ENCODE results near the gene OTOGL.
"Not testable (repeated sequence)": the region's sequence is repeated elsewhere in the genome, so short reads cannot be mapped to it uniquely, and the experiment has no call there.

OTOGL gene

GRCh38 chr12:80219345-80219744 lies 120.0 kb downstream of the OTOGL start:
- TF ChIP-seq CTCF (IDR thresholded peaks at IDR 0.05; ENCODE audit: insufficient read depth, low read length, poor library complexity, severe bottlenecking) = no peak
- no peaks in the 10 kb centered on the region for H3K36me3 ChIP-seq (ENCODE audit: control insufficient read depth, insufficient read depth, low read length)
- no peak overlapping the region for H3K4me3 ChIP-seq (replicated peaks; ENCODE audit: low read depth, low read length)
- no peaks in the 10 kb centered on the region for H3K27me3 ChIP-seq (replicated peaks; ENCODE audit: control insufficient read depth, insufficient read depth, low read length)
- no peak for DNase-seq (ENCODE audit: extremely low read depth, insufficient read length)

GRCh38 chr12:80222261-80222660 lies 122.9 kb downstream of the OTOGL start:
- H3K36me3 ChIP-seq (ENCODE audit: control insufficient read depth, insufficient read depth, low read length) = no peaks in the 10 kb centered on the region
- no peak for TF ChIP-seq CTCF (IDR thresholded peaks at IDR 0.05; ENCODE audit: insufficient read depth, low read length, poor library complexity, severe bottlenecking)

GRCh38 chr12:80226576-80226975 lies 127.2 kb downstream of the OTOGL start:
- Histone ChIP-seq H3K27me3 (replicated peaks; ENCODE audit: control insufficient read depth, insufficient read depth, low read length) (no peaks in the 10 kb centered on the region), H3K4me3 (replicated peaks; ENCODE audit: low read depth, low read length) (no peak overlapping the region), H3K36me3 (ENCODE audit: control insufficient read depth, insufficient read depth, low read length) (no peaks in the 10 kb centered on the region)
- DNase-seq (ENCODE audit: extremely low read depth, insufficient read length) = no peak
- TF ChIP-seq CTCF (IDR thresholded peaks at IDR 0.05; ENCODE audit: insufficient read depth, low read length, poor library complexity, severe bottlenecking) = no peak

More at GRCh38 chr12:80222261-80222660, 122.9 kb downstream of the OTOGL start:
- Histone ChIP-seq H3K4me3 (replicated peaks; ENCODE audit: low read depth, low read length) (no peak overlapping the region), H3K27me3 (replicated peaks; ENCODE audit: control insufficient read depth, insufficient read depth, low read length) (no peaks in the 10 kb centered on the region)
- DNase-seq (ENCODE audit: extremely low read depth, insufficient read length) = no peak

- not testable (repeated sequence) for DNase-seq (ENCODE audit: extremely low read depth, insufficient read length); H3K4me3 ChIP-seq (replicated peaks; ENCODE audit: low read depth, low read length); H3K36me3 ChIP-seq (ENCODE audit: control insufficient read depth, insufficient read depth, low read length); H3K27me3 ChIP-seq (replicated peaks; ENCODE audit: control insufficient read depth, insufficient read depth, low read length)
Measured at GRCh38 chr12:80227904-80228303, 128.6 kb downstream of the OTOGL start.

GRCh38 chr12:80230068-80230467 lies 130.7 kb downstream of the OTOGL start:
- H3K4me3 ChIP-seq (replicated peaks; ENCODE audit: low read depth, low read length) = no peak overlapping the region
- no peak for TF ChIP-seq CTCF (IDR thresholded peaks at IDR 0.05; ENCODE audit: insufficient read depth, low read length, poor library complexity, severe bottlenecking)
- no peak for DNase-seq (ENCODE audit: extremely low read depth, insufficient read length)
- H3K27me3 ChIP-seq (replicated peaks; ENCODE audit: control insufficient read depth, insufficient read depth, low read length) = no peaks in the 10 kb centered on the region
- H3K36me3 ChIP-seq (ENCODE audit: control insufficient read depth, insufficient read depth, low read length) = no peaks in the 10 kb centered on the region

- Histone ChIP-seq H3K36me3 (ENCODE audit: control insufficient read depth, insufficient read depth, low read length) (no peaks in the 10 kb centered on the region), H3K27me3 (replicated peaks; ENCODE audit: control insufficient read depth, insufficient read depth, low read length) (no peaks in the 10 kb centered on the region), H3K4me3 (replicated peaks; ENCODE audit: low read depth, low read length) (no peak overlapping the region)
- DNase-seq (ENCODE audit: extremely low read depth, insufficient read length) = no peak
- TF ChIP-seq CTCF (IDR thresholded peaks at IDR 0.05; ENCODE audit: insufficient read depth, low read length, poor library complexity, severe bottlenecking) = no peak
Measured at GRCh38 chr12:80232837-80233236, 133.5 kb downstream of the OTOGL start.

Measured in GM06990 (cell line).